Fibroblast of lung (primary cell): ENCODE measurements around the gene ELP4. TPM values are rescaled to one million over a fixed set of nuclear protein-coding genes. Genes with fewer than 3 reads are reported as not detected.
"Not testable (repeated sequence)": the region's sequence is repeated elsewhere in the genome, so short reads cannot be mapped to it uniquely, and the experiment has no call there.

Experiments used
- DNase-seq, 2 donors: peaks; one replicate each; pipeline versions ENCODE4 v3.0.0 to v3.0.0-alpha.2; 2010; ENCODE audit warnings: low read depth in 2 of 2
- H2AFZ ChIP-seq: 2 replicates; pipeline ENCODE4 v1.5.1; 2012; ENCODE audit warnings: low read length, control low read depth, inconsistent platforms
- H3K27ac ChIP-seq: 2 replicates; pipeline ENCODE4 v1.5.1; 2011; ENCODE audit warnings: low read length, control low read depth; ENCODE audit not compliant: insufficient read depth
- H3K27me3 ChIP-seq: 2 replicates; pipeline ENCODE4 v1.5.1; 2011; ENCODE audit warnings: mild to moderate bottlenecking, low read length; ENCODE audit not compliant: control insufficient read depth, insufficient read depth
- H3K36me3 ChIP-seq: 2 replicates; pipeline ENCODE4 v1.5.1; 2011; ENCODE audit warnings: low read length; ENCODE audit not compliant: control insufficient read depth, insufficient read depth
- H3K4me1 ChIP-seq: 2 replicates; pipeline ENCODE4 v1.5.1; 2011; ENCODE audit warnings: low read length; ENCODE audit not compliant: control insufficient read depth, insufficient read depth; ENCODE audit errors: extremely low read depth
- H3K4me2 ChIP-seq: 2 replicates; pipeline ENCODE4 v1.5.1; 2011; ENCODE audit warnings: low read length, control low read depth; ENCODE audit not compliant: insufficient read depth; ENCODE audit errors: extremely low read depth
- H3K4me3 ChIP-seq, 4 experiments: fragments of 200-600 bp in 1 of 4; sonication (generic) in 1 of 4; replicated peaks in 1 of 4; 2 replicates each; pipeline ENCODE4 v1.5.1; 2011 to 2016; ENCODE audit warnings: low read length in 4 of 4, low read depth in 3 of 4, mild to moderate bottlenecking in 3 of 4, control low read depth in 2 of 4, inconsistent platforms in 1 of 4, mixed read lengths in 1 of 4; ENCODE audit not compliant: insufficient read depth in 1 of 4; ENCODE audit errors: control extremely low read depth in 1 of 4
- H3K79me2 ChIP-seq: 2 replicates; pipeline ENCODE4 v1.5.1; 2012; ENCODE audit warnings: mild to moderate bottlenecking, low read length, inconsistent platforms; ENCODE audit not compliant: control insufficient read depth, insufficient read depth
- H3K9ac ChIP-seq: 2 replicates; pipeline ENCODE4 v1.5.1; 2011; ENCODE audit warnings: mild to moderate bottlenecking, low read length, control low read depth; ENCODE audit not compliant: insufficient read depth
- H3K9me3 ChIP-seq: 2 replicates; pipeline ENCODE4 v1.5.1; 2012; ENCODE audit warnings: low read depth, low read length; ENCODE audit not compliant: control insufficient read depth, insufficient read depth
- H4K20me1 ChIP-seq: 2 replicates; pipeline ENCODE4 v1.5.1; 2011; ENCODE audit warnings: low read length; ENCODE audit not compliant: control insufficient read depth, insufficient read depth; ENCODE audit errors: extremely low read depth
- CTCF ChIP-seq, 2 donors: IDR thresholded peaks in 1 of 2; conservative IDR thresholded peaks in 1 of 2; 1 replicate in 1 of 2; 2 replicates in 1 of 2; pipeline ENCODE4 v1.5.1; 2011 to 2012; ENCODE audit warnings: low read length in 2 of 2, control low read depth in 1 of 2, inconsistent platforms in 1 of 2, low read depth in 1 of 2, mild to moderate bottlenecking in 1 of 2
- EZH2 ChIP-seq: IDR thresholded peaks from 2 replicates; pipeline ENCODE4 v1.5.1; 2012; ENCODE audit warnings: low read length, control low read depth, mild to moderate bottlenecking; ENCODE audit errors: missing control alignments
- polyA plus RNA-seq, 2 donors: library from polyadenylated mRNA; depleted of rRNA in 1 of 2; stranded (reverse) in 1 of 2; unstranded in 1 of 2; fragments of >200 nt; gene quantifications; 2 replicates each; pipeline ENCODE4 v1.2.1, GENCODE V29; 2011 to 2012; ENCODE audit warnings: missing spikeins in 1 of 2
- total RNA-seq: library from RNA; depleted of rRNA; stranded (reverse); fragments of >200 nt; gene quantifications from 2 replicates; pipeline ENCODE4 v1.2.1, GENCODE V29; 2014

Gene ELP4
- total and polyA plus RNA-seq, 2 donors (not counting 1 experiment from before 2014, with no cell fraction given): 11.7 to 13.1 TPM

GRCh38 chr11:31671681-31672080 is 162.1 kb downstream of the ELP4 start:
- Histone ChIP-seq H3K4me2 (no peak overlapping the region), H3K9me3 (no peaks in the 10 kb centered on the region), H4K20me1 (no peaks in the 10 kb centered on the region), H3K4me3 (no peak overlapping the region), H3K27ac (no peak overlapping the region), H3K36me3 (no peaks in the 10 kb centered on the region), H3K9ac (no peak overlapping the region), H3K27me3 (no peaks in the 10 kb centered on the region), H3K4me1 (no peaks in the 10 kb centered on the region), H2AFZ (no peak overlapping the region), H3K79me2 (no peaks in the 10 kb centered on the region)
- no peak for TF ChIP-seq CTCF (conservative IDR thresholded peaks at IDR 0.05 in 1 of 2, IDR thresholded peaks at IDR 0.05 in 1 of 2; ENCODE audit: low read depth in 1 of 2, low read length in 2 of 2)
- no peak for TF ChIP-seq EZH2
- DNase-seq: no peak

- H2AFZ ChIP-seq, H3K27ac ChIP-seq, H3K4me2 ChIP-seq, H3K9ac ChIP-seq, H3K4me1 ChIP-seq, H4K20me1 ChIP-seq, H3K36me3 ChIP-seq, H3K4me3 ChIP-seq, H3K27me3 ChIP-seq, DNase-seq, H3K79me2 ChIP-seq, H3K9me3 ChIP-seq: not testable (repeated sequence)
These were observed 163.5 kb downstream of the ELP4 start for GRCh38 chr11:31673108-31673507.

- no peak overlapping the region for H3K4me3 ChIP-seq
- no peak overlapping the region for H3K27ac ChIP-seq
- H3K27me3 ChIP-seq: no peaks in the 10 kb centered on the region
- H2AFZ ChIP-seq: no peak overlapping the region
- H3K79me2 ChIP-seq: no peaks in the 10 kb centered on the region
- H3K4me2 ChIP-seq: no peak overlapping the region
- TF ChIP-seq CTCF (conservative IDR thresholded peaks at IDR 0.05 in 1 of 2, IDR thresholded peaks at IDR 0.05 in 1 of 2; ENCODE audit: low read depth in 1 of 2, low read length in 2 of 2): no peak
- no peak for TF ChIP-seq EZH2
- no peak for DNase-seq
- no peaks in the 10 kb centered on the region for H4K20me1 ChIP-seq
- H3K9ac ChIP-seq: no peak overlapping the region
- no peaks in the 10 kb centered on the region for H3K9me3 ChIP-seq
- H3K4me1 ChIP-seq: no peaks in the 10 kb centered on the region
- no peaks in the 10 kb centered on the region for H3K36me3 ChIP-seq
These were observed 166.9 kb downstream of the ELP4 start for GRCh38 chr11:31676280-31676982.
